Right ventricle myocardium superior (tissue), 1 donor: ENCODE results near the gene SHANK3. TPM values are rescaled to one million over a fixed set of nuclear protein-coding genes. Genes with fewer than 3 reads are reported as not detected.
A peak's percentile ranks its signal among the peaks of the same experiment; 100 is the strongest.

Source experiments
- ATAC-seq: fragments of 200-7000 bp; cut with Tn5 transposase; one replicate; pipeline ENCODE4 v1.9.1; 2020; ENCODE audit warnings: mild to moderate bottlenecking; ENCODE audit not compliant: poor library complexity
- DNase-seq: peaks from one replicate; pipeline ENCODE4 v3.0.0-alpha.2; 2020
- intact Hi-C: fragments of 100-400 bp; cut with DNase I; formaldehyde crosslinking; loops from one replicate; pipeline ENCODE4 v1.11.2; 2022
- total RNA-seq: library from RNA; stranded (reverse); fragmentation: NEBNext Ultra II Directional; extraction: Animal tissue kit (Norgen Biotek cat#: 25700); gene quantifications from one replicate; pipeline ENCODE4 v1.2.1, GENCODE V29; 2021
- donor health status: DM: no; HTN: yes; CAD: no; lungs with severe emphysema.

Gene SHANK3
- total RNA-seq, 1 donor from 2014 or later = 19.3 TPM

DNA sequence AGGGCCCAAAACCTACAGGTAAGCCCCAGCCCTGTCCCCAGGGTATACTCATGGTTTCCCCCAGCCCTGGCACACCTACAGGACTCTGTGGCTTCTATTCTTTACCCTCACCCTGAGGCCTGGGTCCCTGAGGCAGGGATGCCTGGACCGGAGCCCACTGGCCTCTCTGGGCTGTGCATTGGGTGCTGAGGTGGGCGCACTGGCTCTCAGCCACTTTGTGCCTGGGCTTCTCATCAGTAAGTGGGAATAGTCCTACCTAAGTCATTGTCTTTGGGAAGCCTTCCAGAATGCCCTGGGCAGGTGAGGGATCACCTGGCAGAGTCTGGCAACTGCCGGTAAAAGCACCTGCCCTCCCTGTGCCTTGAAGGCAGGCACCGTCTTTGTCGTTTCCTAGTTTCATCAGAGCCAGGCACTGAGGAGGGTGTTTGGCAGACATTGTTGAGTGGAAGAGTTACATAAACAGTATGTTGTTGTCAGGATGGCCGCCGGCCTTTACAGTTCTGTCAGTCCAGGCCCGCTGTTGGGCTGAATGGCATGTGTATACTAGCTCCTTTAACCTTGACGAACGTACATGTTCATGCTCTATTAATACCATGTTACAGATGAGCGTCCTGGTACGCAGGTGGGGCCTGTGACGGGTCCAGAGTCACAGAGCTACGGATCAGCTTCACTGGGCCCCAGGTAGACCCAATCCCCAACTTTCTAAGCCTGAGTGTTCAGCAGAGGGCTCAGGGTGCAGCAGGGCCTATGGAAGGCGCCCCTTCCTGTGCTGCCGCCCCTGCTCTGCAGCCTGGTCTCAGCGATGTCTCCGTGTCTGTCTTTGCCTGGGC, 23.0 kb downstream of the SHANK3 start:
- intact Hi-C loops = no loop called here
- DNase-seq (peak; percentile 27), ATAC-seq (no peak)

DNA sequence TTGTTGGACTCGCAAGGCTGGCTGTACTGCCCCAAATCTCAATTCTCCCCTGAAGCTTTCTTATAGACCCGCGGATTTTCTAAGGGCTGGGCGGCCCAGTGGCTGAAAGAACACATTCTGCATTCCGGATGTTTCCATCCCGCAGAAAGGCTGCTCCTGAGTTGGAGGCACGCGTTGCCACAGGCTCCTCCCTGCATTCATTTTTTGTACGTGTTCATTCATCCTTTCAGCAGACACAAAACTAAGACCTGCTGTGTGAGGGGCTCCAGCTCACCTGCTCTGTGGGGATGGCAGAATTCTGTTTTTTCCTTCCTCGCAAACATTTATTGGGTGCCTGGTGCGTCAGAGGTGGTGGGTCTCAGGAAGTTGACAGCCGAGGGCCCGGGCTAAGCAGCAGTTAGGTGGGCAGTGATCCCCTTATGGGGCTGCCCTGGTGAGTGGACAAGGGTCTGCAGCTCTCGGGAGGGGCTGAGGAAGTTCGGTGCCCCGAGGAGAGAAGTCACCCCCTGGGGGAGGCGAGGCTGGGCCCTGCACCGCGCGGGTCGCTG, 23.7 kb downstream of the SHANK3 start:
- ATAC-seq (no peak), DNase-seq (no peak)
- intact Hi-C loops = no loop called here

DNA sequence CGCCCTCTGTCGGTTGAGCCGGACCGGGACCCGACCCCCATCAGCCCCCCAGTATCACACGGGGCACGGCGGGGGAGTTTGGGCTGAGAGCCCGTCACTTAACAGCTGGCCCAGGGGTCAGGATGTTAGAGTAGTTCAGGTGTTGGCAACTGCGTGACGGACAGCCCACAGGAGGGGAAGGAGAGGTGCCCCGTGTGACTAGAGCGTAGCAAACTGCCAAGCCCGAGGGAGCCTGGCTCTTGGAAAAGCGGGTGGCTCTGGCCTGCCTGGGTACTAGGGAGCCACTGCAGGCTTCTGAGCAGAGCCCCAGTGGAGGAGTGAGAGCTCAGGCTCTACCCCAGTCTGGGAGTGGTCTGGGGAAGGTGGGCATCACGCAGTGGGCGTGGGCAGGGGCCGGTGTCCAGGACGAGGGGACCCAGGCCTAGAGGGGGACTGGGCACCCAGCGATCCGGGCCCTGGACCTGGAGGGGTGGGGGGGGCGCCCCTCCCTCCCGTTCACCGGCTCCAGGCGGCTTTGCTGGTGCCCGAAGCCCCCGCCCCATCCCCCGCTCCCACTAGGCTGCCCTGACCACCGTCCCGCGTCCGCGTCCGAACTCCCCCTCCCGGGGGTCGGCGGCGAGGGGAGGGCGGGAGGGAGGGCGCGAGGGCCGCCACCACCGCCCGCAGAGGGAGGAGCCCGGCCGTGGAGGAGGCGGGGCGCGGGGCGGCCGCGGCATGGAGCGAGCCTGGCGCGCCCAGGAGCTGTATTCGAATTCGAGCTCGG, 24.4 kb downstream of the SHANK3 start:
- peak; percentile 81 for ATAC-seq
- intact Hi-C loops = no loop called here
- DNase-seq = peak; percentile 41

DNA sequence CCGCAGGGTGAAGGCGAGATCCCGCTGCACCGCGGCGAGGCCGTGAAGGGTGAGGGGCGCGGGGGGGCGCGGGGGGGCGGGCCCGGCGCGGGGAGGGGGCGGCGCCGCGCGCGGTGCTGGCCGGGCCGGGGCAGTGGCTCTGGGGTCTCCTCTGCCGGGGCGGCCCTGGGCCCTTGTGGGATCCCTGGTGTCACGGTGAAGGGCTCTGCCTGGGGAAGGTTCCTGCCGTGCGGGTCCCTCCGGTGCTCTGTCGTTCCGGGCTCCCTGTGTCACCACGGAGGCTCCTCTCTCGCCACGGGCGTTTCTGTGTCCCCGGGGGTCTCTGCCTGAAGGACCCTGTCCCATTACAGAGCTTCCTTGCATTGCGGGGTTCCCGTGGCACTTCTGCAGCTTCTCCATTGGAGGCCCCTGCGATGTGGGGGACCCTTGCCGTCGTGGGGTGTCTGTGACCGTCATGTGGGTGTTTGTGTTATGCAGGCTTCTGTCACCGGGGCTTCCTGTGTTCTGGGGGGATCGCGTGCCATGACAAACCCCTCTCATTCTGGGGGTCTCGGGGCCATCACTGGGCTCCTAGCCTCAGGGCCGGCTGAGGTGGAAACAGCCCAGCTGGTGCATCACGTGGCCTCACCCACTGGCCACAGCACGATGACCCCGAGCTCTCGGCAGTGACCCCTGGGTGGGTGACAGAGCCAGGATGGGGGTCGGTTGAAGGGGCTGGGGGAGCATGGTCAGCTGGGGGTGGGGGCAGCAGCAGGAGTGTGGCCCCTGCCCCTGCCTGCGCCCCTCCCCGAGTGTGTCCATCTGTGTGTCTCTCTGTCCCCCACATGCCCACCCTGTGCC, 25.3 kb downstream of the SHANK3 start:
- intact Hi-C loops = no loop called here
- DNase-seq (peak; percentile 40), ATAC-seq (no peak)

DNA sequence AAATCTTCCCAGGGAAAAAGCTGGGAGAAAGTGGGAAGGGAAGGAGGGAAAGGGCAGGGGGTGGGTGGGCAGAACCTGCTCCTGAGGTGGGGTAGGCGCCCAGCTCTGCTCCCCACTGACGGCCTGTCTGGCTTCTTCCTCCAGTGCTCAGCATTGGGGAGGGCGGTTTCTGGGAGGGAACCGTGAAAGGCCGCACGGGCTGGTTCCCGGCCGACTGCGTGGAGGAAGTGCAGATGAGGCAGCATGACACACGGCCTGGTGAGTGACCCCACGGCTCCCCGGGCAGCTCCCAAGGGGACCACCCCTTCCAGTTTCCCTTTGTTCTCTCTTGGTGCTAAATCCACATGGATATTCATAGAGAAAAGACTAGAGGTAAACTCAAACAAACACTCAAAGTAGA, 25.9 kb downstream of the SHANK3 start:
- no peak for ATAC-seq
- intact Hi-C loops = no loop called here

DNA sequence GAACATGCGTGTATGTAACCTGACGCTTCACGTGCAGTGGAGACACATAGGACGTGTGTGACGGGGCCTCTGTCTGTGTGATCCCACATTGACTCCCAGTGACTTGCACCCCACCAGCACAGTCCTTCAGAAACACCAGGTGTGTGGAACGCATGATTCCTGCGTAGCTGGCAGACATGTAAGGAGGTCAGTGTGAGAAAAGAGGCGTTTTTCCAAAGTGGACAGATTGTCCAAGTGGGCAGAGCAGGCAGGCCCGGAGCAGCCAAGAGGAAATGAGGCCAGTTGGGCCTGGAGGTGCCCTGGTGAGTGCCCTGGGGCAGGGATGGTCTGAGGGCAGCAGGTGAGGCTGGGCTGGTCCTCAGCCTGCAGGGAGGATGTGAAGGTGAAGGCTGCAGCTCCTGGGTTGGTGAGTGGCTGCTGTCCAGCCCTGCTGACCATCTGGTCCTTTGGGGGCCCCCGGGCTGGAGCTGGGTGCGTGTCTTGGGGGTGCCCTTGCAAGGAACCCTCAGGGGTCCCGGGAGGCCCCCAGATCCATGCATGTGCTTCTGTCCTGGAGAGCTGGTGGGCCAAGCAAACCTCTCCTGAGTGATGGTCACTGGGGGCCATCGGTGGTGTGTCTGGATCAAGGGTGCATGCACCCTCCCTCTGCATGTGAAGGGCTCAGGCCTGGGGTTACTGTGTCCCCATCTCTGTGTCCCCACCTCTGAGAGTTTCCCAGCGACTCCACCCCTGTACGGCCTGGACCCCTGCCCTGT, 26.6 kb downstream of the SHANK3 start:
- ATAC-seq = no peak
- peak; percentile 33 for DNase-seq
- intact Hi-C loops = no loop called here

More for the DNA sequence above, 25.9 kb downstream of the SHANK3 start:
- DNase-seq = peak; percentile 38

DNA sequence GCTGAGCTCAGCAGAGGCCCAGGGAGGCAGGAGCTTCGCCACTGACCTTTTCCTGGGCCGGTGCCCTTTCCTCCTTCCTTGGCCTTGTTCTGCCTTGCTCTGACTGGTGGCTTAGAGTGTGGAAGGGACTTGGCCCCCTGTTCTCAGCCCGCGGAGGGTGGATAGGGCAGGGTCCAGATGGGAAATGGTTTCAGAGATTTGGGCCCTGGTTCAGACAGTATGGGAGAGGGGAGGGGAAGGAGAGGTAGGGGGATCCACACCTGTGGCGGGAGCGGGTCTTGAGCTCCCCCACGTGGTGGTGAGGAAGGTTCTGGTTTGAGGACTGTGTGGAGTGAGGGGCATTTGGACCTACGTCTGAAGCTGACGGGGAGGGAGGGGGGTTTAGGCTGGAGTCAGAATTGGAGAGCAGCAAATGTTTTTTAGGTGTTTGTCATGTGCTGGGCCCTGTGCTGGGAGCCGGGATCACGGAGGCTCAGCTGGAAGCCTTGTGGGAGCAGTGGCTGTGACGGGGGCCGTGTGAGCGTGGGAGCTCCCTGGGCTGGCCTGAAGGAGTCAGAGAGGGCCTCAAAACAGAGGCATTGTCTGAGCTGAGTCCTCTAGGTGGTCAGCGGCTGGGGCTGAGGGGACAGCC, 27.2 kb downstream of the SHANK3 start:
- DNase-seq (peak; percentile 27), ATAC-seq (no peak)
- intact Hi-C loops = no loop called here

DNA sequence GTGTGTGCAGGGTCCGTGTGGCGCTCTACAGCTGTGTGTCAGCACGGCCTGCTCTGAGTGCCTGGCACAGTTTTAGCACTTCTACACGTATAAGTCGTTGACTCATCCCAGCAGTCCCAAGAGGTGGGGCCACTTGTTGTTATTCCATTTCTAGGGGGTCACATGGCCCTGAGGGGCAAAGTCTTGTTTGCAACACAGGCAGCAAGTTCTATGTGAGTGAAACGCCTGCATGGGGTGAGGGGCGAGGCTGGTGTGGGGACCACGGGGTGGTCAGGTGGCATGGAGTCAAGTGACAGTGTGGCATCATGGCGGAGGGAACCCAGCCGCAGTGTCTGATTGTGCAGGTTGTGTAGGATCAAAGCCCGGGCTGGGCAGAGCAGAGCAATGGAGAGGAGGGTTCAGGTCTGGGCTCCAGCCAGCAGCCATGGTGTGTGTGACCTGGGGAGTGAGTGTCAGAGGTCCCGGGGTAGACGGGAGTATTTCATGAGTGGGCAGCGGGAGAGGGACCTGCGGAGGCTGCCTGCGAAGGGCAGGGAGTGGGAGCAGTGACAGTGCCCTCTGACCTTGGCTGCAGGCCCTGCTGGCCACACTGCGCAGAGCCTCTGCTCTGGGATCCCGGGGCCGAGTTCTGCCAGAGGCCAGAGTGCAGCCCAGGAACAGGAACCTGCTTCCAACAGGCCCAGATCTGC, 27.9 kb downstream of the SHANK3 start:
- DNase-seq (peak; percentile 35), ATAC-seq (no peak)
- intact Hi-C loops = no loop called here

DNA sequence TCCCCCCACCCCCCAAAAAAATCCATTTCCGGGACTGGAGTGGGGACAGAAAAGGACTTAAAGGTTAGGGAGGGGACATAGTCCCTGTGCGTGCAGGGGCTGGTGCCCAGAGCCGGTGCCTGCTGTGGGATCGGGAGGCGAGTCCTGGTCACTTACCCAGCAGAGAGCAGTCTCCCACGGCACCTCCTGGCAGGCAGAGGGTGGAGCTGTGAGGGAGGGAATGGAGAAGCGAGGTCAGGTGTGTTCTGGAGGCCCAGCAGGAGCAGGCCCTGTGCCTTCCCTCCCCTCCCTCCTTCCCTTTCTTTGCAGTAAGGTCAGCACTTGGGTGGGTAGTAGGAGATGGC, 28.4 kb downstream of the SHANK3 start:
- ATAC-seq (no peak), DNase-seq (peak; percentile 33)
- intact Hi-C loops = no loop called here

DNA sequence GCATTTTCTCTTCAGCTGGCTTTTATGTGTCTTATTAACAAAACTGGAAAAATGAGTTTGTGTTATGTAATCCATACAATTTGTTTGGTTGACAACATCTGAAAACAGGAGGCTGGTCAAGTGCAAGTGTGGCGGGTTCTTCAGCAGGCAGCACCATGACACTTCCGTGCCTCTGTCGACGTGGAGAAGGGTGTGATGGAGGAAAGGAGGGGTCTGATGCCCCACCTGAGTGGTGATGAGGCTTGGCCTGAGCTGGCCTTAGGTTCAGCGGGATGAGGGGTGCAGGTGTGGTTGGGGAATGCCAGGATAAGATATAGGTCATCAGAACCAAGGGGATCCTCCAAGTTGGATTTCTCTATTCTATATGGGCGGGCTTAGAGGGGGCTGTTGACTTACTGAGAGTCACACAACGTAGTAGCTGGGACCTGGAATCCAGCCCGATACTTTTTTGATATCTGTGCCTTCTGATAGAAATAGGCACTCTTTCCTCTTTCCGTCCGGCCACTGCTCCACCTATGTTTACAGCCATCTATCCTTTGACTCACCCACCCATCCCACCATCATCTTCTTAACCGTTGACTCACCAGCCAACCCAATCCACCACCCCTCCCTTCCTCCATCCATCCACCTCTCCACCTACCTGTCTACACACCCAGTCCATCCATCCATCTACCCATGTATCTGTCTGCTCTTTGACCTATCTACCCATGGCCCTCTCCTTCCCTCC, 29.0 kb downstream of the SHANK3 start:
- intact Hi-C loops = no loop called here
- ATAC-seq (no peak), DNase-seq (no peak)

DNA sequence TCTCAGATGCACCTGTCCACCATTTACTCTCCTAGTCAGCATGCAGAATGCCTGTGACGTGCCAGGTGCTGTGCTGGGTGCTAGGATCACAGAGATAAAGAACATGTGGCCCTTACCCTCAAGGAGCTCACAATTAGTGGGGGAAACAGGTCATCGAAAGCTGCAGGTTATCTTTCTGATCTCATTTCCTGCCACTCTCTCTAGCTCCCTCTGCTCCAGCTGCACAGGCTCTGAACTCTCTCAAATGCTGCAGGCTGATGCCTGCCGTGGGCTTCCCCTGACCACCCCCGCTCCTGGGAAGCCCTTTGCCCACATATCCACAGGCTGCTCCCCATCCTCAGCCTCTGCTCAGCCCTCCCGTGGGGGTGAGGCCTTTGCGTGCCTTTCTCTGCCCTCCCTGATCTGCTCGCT, 29.6 kb downstream of the SHANK3 start:
- DNase-seq = no peak
- intact Hi-C loops = no loop called here
- no peak for ATAC-seq

DNA sequence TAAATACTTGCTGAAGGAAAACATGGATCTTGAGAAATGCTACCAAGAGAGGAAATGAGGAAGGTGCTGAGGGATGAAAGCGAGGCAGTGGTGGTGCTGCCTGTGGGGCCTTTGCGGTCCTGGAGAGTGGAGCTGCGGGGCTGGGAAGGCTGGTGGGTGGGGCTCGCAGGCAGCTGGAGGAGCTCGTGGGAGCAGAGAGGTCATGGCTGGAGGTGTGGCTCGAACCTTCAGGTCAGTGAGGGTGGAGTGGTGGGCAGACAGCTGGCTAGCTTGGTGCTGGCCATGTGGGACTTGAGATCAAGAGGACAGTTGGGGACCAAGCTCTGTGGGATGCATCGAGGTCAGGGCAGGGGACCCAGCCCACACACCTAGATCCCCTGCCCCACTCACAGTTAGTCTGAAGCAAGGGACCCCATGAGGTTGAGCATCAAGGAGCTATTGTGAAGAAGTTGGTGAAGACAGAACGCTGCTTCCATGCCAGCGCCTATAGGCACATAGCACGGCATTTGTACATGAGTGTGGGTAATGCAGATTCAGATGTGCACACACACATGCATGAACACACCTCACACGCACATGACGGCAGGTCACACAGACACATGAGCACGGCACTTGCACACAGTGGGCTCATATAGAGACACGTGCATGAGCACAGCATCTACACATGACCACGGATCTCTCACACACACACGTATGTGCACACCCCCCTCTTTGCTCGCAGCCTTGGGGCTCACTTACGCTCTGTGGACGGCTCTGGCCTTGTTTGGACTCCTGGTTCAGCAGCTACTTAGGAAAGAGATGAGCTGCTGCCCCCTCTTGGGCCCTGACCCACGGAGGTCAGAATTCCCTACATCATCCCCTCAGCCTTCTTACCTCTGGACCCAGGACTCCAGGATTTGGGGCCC, 30.4 kb downstream of the SHANK3 start:
- DNase-seq (peak; percentile 29), ATAC-seq (no peak)
- intact Hi-C loops = no loop called here

DNA sequence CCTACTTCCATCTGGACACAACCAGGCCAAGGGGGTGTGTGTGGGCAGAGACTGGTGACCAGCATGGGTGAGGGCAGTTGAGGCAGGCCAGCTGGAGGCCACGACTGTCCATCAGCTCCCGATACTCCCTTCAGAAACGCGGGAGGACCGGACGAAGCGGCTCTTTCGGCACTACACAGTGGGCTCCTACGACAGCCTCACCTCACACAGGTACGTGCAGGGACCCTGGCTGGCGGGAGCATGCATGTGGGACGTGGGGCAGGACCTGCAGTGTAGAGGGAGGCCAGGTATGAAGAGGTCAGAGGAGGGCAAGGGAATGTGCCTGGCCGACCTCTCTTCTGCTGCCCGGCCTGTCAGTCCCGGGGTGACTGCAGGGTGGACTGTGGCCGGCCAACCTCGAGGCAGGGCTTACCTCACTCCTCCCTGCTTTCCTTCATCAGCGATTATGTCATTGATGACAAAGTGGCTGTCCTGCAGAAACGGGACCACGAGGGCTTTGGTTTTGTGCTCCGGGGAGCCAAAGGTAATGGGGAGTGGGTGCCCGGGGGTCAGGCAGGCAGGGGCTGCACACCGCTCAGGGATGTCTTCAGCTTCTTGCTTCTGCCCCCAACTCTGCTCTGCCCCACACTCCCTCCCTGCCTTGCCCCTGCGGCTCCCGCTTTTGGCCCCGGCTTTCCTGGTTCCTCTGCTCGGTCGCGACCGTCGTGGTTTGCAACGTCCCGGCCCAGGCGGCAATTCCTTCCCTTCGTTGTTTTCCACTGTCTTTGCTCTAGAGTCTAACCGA, 31.3 kb downstream of the SHANK3 start:
- intact Hi-C loops = no loop called here
- DNase-seq (peak; percentile 39), ATAC-seq (no peak)

DNA sequence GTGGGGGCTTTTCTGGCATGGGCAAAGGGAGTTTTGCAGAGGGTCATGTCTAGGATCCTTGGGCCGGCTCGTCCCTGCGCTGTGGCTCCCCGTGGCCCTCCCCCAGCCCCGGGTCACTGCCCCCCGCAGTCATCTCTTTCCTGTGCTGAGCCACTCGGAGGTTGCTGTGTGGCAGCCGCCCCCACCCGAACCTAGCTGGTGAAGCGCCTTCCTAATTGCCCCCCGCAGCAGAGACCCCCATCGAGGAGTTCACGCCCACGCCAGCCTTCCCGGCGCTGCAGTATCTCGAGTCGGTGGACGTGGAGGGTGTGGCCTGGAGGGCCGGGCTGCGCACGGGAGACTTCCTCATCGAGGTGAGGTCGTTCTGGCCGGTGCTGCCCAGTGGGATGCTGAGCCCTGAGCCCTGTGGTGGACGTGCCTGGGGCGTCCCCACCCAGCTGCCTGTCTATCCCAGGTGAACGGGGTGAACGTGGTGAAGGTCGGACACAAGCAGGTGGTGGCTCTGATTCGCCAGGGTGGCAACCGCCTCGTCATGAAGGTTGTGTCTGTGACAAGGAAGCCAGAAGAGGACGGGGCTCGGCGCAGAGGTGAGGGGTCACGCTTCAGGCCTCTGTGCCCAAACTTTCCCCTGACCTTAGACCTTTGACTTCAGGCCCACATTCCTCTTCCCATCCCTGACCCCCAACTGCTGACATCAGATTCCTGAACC, 32.0 kb downstream of the SHANK3 start:
- ATAC-seq = no peak
- peak; percentile 41 for DNase-seq
- intact Hi-C loops = no loop called here
